ENCODE measurements around the gene NANOS2. TPM values are rescaled to one million over a fixed set of nuclear protein-coding genes. Genes with fewer than 3 reads are reported as not detected.
A peak's percentile ranks its signal among the peaks of the same experiment; 100 is the strongest.

Gene NANOS2
- total and polyA plus RNA-seq, 2 of the 13 experiments (the other 11 are each of a cell fraction or from before 2014, with no cell fraction given) = not detected

GRCh38 chr19:45901432-45901911 is 13.1 kb downstream of the NANOS2 start (continued):
- TF ChIP-seq ZNF460 (CRISPR knock-in tag; IDR thresholded peaks at IDR 0.05; ENCODE audit: borderline replicate concordance) (no peak), TAF1 (CRISPR knock-in tag; IDR thresholded peaks at IDR 0.05) (no peak), CBFB (CRISPR knock-in tag; IDR thresholded peaks at IDR 0.05) (no peak), ZNF557 (CRISPR knock-in tag; IDR thresholded peaks at IDR 0.05) (no peak), ZNF276 (CRISPR knock-in tag; IDR thresholded peaks at IDR 0.05; ENCODE audit: low read depth) (0 out of 2 replicates have a peak, but pooled peaks have one; percentile 49), ZNF160 (CRISPR knock-in tag; IDR thresholded peaks at IDR 0.05) (no peak), TBX2 (CRISPR knock-in tag; IDR thresholded peaks at IDR 0.05; ENCODE audit: borderline replicate concordance) (no peak), ZNF382 (CRISPR knock-in tag; IDR thresholded peaks at IDR 0.05; ENCODE audit: borderline replicate concordance) (no peak), ARNTL (CRISPR knock-in tag; IDR thresholded peaks at IDR 0.05) (no peak), ZNF10 (CRISPR knock-in tag; IDR thresholded peaks at IDR 0.05; ENCODE audit: borderline replicate concordance, low read depth) (no peak)
- TF ChIP-seq, protein P1, sequence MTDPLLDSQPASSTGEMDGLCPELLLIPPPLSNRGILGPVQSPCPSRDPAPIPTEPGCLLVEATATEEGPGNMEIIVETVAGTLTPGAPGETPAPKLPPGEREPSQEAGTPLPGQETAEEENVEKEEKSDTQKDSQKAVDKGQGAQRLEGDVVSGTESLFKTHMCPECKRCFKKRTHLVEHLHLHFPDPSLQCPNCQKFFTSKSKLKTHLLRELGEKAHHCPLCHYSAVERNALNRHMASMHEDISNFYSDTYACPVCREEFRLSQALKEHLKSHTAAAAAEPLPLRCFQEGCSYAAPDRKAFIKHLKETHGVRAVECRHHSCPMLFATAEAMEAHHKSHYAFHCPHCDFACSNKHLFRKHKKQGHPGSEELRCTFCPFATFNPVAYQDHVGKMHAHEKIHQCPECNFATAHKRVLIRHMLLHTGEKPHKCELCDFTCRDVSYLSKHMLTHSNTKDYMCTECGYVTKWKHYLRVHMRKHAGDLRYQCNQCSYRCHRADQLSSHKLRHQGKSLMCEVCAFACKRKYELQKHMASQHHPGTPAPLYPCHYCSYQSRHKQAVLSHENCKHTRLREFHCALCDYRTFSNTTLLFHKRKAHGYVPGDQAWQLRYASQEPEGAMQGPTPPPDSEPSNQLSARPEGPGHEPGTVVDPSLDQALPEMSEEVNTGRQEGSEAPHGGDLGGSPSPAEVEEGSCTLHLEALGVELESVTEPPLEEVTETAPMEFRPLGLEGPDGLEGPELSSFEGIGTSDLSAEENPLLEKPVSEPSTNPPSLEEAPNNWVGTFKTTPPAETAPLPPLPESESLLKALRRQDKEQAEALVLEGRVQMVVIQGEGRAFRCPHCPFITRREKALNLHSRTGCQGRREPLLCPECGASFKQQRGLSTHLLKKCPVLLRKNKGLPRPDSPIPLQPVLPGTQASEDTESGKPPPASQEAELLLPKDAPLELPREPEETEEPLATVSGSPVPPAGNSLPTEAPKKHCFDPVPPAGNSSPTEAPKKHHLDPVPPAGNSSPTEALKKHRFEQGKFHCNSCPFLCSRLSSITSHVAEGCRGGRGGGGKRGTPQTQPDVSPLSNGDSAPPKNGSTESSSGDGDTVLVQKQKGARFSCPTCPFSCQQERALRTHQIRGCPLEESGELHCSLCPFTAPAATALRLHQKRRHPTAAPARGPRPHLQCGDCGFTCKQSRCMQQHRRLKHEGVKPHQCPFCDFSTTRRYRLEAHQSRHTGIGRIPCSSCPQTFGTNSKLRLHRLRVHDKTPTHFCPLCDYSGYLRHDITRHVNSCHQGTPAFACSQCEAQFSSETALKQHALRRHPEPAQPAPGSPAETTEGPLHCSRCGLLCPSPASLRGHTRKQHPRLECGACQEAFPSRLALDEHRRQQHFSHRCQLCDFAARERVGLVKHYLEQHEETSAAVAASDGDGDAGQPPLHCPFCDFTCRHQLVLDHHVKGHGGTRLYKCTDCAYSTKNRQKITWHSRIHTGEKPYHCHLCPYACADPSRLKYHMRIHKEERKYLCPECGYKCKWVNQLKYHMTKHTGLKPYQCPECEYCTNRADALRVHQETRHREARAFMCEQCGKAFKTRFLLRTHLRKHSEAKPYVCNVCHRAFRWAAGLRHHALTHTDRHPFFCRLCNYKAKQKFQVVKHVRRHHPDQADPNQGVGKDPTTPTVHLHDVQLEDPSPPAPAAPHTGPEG (CRISPR knock-in tag; IDR thresholded peaks at IDR 0.05) = no peak
- TF ChIP-seq, protein P2, sequence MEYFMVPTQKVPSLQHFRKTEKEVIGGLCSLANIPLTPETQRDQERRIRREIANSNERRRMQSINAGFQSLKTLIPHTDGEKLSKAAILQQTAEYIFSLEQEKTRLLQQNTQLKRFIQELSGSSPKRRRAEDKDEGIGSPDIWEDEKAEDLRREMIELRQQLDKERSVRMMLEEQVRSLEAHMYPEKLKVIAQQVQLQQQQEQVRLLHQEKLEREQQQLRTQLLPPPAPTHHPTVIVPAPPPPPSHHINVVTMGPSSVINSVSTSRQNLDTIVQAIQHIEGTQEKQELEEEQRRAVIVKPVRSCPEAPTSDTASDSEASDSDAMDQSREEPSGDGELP (IDR thresholded peaks at IDR 0.05; ENCODE audit: borderline replicate concordance, low read depth) = no peak
- TF ChIP-seq, protein P3, sequence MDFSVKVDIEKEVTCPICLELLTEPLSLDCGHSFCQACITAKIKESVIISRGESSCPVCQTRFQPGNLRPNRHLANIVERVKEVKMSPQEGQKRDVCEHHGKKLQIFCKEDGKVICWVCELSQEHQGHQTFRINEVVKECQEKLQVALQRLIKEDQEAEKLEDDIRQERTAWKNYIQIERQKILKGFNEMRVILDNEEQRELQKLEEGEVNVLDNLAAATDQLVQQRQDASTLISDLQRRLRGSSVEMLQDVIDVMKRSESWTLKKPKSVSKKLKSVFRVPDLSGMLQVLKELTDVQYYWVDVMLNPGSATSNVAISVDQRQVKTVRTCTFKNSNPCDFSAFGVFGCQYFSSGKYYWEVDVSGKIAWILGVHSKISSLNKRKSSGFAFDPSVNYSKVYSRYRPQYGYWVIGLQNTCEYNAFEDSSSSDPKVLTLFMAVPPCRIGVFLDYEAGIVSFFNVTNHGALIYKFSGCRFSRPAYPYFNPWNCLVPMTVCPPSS (IDR thresholded peaks at IDR 0.05) = no peak
- TF ChIP-seq, protein P4, sequence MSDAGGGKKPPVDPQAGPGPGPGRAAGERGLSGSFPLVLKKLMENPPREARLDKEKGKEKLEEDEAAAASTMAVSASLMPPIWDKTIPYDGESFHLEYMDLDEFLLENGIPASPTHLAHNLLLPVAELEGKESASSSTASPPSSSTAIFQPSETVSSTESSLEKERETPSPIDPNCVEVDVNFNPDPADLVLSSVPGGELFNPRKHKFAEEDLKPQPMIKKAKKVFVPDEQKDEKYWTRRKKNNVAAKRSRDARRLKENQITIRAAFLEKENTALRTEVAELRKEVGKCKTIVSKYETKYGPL (CRISPR knock-in tag; IDR thresholded peaks at IDR 0.05) = no peak
- TF ChIP-seq, protein P5, sequence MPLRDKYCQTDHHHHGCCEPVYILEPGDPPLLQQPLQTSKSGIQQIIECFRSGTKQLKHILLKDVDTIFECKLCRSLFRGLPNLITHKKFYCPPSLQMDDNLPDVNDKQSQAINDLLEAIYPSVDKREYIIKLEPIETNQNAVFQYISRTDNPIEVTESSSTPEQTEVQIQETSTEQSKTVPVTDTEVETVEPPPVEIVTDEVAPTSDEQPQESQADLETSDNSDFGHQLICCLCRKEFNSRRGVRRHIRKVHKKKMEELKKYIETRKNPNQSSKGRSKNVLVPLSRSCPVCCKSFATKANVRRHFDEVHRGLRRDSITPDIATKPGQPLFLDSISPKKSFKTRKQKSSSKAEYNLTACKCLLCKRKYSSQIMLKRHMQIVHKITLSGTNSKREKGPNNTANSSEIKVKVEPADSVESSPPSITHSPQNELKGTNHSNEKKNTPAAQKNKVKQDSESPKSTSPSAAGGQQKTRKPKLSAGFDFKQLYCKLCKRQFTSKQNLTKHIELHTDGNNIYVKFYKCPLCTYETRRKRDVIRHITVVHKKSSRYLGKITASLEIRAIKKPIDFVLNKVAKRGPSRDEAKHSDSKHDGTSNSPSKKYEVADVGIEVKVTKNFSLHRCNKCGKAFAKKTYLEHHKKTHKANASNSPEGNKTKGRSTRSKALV (CRISPR knock-in tag; IDR thresholded peaks at IDR 0.05) = no peak

All from HepG2 (cell line).